Measurements from ENCODE around the gene EXOC2.

DNA sequence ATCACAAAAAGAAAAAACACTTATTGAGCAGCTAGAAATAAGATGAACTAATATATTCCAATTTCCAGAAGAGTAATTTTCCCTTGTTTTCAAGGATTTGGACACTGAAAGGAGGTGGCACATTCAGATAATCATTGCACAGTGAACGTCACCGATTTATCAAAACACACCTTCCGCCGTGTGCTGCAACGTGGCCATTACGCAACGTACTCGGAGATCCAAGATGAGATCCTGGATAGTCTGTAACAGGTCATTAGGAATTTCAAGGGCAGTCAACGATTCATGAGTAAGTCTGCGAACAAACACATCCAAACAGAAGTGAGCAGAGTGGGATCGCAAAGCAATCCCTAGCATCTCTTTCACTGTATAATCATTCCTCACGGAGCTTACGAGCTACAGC lies 129.1 kb downstream of the EXOC2 start:
- TF ChIP-seq CTCF (IDR thresholded peaks at IDR 0.05): no peak
- TF ChIP-seq EZH2phosphoT487 (IDR thresholded peaks at IDR 0.05): no peak
